GM12891 (cell line): ENCODE data around the gene IRAK1.

Experiments used
- POLR2A ChIP-seq: IDR thresholded peaks from 2 replicates; pipeline ENCODE4 v1.6.1; 2011; ENCODE audit warnings: low read depth, low read length, control low read depth
- TAF1 ChIP-seq: IDR thresholded peaks from 2 replicates; pipeline ENCODE4 v1.6.1; 2011; ENCODE audit warnings: low read depth, low read length, control low read depth

GRCh38 chrX:154039577-154039976, 19.9 kb upstream of the IRAK1 start:
- TF ChIP-seq TAF1 = no peak
- no peak for TF ChIP-seq POLR2A
